H1 (cell line): ENCODE data around the gene GALNT17. TPM values are rescaled to one million over a fixed set of nuclear protein-coding genes. Genes with fewer than 3 reads are reported as not detected.

Experiments
- CHD7 ChIP-seq: fragments of 300-600 bp; sonication (generic); IDR thresholded peaks from 2 replicates; pipeline ENCODE4 v1.7.1; 2012; ENCODE audit warnings: low read length, moderate library complexity, mild to moderate bottlenecking, inconsistent platforms; ENCODE audit not compliant: insufficient replicate concordance
- SRF ChIP-seq: IDR thresholded peaks from 2 replicates; pipeline ENCODE4 v1.6.1; 2011; ENCODE audit warnings: mild to moderate bottlenecking, low read depth, low read length, moderate library complexity
- polyA plus RNA-seq, 7 experiments: library from polyadenylated mRNA; depleted of rRNA in 3 of 7; stranded (reverse) in 5 of 7; unstranded in 2 of 7; fragments of >200 nt in 5 of 7; fragments of 200-250 nt in 2 of 7; gene quantifications; 1 replicate in 5 of 7; 2 replicates in 1 of 7; 4 replicates in 1 of 7; pipeline versions ENCODE4 v1.2.1 to v1.2.3, GENCODE V29; 2011 to 2013; ENCODE audit warnings: missing spikeins in 2 of 7, mixed read lengths in 2 of 7
- total RNA-seq: library from RNA; stranded (reverse); fragmentation: NEBNext Ultra II Directional; extraction: Animal tissue kit (Norgen Biotek cat#: 25700); gene quantifications from 2 replicates; pipeline ENCODE4 v1.2.1, GENCODE V29; 2021

The GALNT17 gene
- total and polyA plus RNA-seq, 2 of the 8 experiments (the other 6 are each of a cell fraction or from before 2014, with no cell fraction given) = 37.7 to 47.0 TPM

GRCh38 chr7:71254751-71255150 is 122.8 kb downstream of the GALNT17 start (continued):
- TF ChIP-seq CHD7 (no peak), SRF (no peak)
